ENCODE data around the gene CAMKK2. TPM values are rescaled to one million over a fixed set of nuclear protein-coding genes. Genes with fewer than 3 reads are reported as not detected.

The CAMKK2 gene
- total and polyA plus RNA-seq, 2 donors (not counting 1 experiment from before 2014, with no cell fraction given), result 19.3 to 26.4 TPM

DNA sequence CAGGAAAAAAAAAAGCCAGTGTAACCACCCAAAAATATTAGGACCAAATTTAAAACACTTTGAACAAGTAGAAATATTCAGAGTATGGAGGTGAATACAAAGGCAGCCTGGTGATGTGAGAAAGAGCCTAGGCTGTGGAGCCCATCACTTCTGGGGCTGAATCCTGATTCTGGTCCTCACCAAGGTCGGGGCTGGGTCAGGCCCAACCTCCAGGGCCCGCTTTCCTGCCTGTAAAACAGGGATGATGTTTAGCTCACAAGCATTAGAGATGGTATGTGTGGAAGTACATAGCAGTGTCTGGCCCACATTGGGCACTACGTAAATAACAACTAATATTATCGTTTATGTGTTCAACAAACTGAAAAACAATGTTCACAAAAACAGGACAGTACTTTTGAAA lies 7.8 kb upstream of the CAMKK2 start:
- Histone ChIP-seq H3K4me2 (ENCODE audit: extremely low read depth, insufficient read depth, low read length) (no peak overlapping the region), H3K36me3 (ENCODE audit: control insufficient read depth, insufficient read depth, low read length) (no peaks in the 10 kb centered on the region), H3K79me2 (ENCODE audit: control insufficient read depth, insufficient read depth, low read length) (no peaks in the 10 kb centered on the region), H3K27ac (ENCODE audit: insufficient read depth, low read length) (no peak overlapping the region), H3K4me1 (ENCODE audit: control insufficient read depth, extremely low read depth, insufficient read depth, low read length) (no peaks in the 10 kb centered on the region), H4K20me1 (ENCODE audit: control insufficient read depth, extremely low read depth, insufficient read depth, low read length) (no peaks in the 10 kb centered on the region), H3K27me3 (ENCODE audit: control insufficient read depth, insufficient read depth, low read length) (no peaks in the 10 kb centered on the region), H3K4me3 (replicated peaks in 1 of 4; ENCODE audit: control extremely low read depth in 1 of 4, insufficient read depth in 1 of 4, low read depth in 3 of 4, low read length in 4 of 4) (no peak overlapping the region), H3K9me3 (ENCODE audit: control insufficient read depth, insufficient read depth, low read depth, low read length) (no peaks in the 10 kb centered on the region), H3K9ac (ENCODE audit: insufficient read depth, low read length) (no peak overlapping the region), H2AFZ (ENCODE audit: low read length) (no peak overlapping the region)
- no peak for DNase-seq (ENCODE audit: low read depth in 2 of 2)
- TF ChIP-seq, protein P1, sequence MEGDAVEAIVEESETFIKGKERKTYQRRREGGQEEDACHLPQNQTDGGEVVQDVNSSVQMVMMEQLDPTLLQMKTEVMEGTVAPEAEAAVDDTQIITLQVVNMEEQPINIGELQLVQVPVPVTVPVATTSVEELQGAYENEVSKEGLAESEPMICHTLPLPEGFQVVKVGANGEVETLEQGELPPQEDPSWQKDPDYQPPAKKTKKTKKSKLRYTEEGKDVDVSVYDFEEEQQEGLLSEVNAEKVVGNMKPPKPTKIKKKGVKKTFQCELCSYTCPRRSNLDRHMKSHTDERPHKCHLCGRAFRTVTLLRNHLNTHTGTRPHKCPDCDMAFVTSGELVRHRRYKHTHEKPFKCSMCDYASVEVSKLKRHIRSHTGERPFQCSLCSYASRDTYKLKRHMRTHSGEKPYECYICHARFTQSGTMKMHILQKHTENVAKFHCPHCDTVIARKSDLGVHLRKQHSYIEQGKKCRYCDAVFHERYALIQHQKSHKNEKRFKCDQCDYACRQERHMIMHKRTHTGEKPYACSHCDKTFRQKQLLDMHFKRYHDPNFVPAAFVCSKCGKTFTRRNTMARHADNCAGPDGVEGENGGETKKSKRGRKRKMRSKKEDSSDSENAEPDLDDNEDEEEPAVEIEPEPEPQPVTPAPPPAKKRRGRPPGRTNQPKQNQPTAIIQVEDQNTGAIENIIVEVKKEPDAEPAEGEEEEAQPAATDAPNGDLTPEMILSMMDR (conservative IDR thresholded peaks at IDR 0.05 in 1 of 2, IDR thresholded peaks at IDR 0.05 in 1 of 2; ENCODE audit: low read depth in 1 of 2, low read length in 2 of 2), result no peak
- no peak for TF ChIP-seq EZH2 (IDR thresholded peaks at IDR 0.05; ENCODE audit: low read length, missing control alignments)

DNA sequence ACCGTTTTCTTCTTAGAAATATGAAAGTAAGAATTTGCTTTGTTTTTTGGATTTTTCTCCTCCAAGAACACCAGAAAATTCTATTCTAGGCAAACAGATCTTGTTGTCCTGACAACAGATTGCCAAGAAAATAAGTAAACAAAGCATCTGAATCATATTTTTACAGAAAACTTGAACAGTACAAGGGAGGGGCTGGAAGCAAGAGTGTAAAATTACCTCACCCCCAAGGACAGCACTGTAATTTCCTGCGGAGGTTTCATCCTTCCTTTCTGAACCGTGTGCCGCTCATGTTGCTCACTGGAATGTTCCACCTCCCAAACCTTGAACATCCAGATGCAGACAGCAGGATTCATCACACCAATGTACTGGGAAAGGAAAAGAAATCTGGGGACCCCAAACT lies 5.4 kb upstream of the CAMKK2 start:
- no peaks in the 10 kb centered on the region for H3K27me3 ChIP-seq (ENCODE audit: control insufficient read depth, insufficient read depth, low read length)
- H3K27ac ChIP-seq (ENCODE audit: insufficient read depth, low read length), result no peak overlapping the region
- H3K9ac ChIP-seq (ENCODE audit: insufficient read depth, low read length), result no peak overlapping the region
- H3K4me1 ChIP-seq (ENCODE audit: control insufficient read depth, extremely low read depth, insufficient read depth, low read length), result peaks cover 2% of the 10 kb centered on the region
- H3K9me3 ChIP-seq (ENCODE audit: control insufficient read depth, insufficient read depth, low read depth, low read length), result no peaks in the 10 kb centered on the region
- H2AFZ ChIP-seq (ENCODE audit: low read length), result no peak overlapping the region
- no peak overlapping the region for H3K4me2 ChIP-seq (ENCODE audit: extremely low read depth, insufficient read depth, low read length)
- no peaks in the 10 kb centered on the region for H3K36me3 ChIP-seq (ENCODE audit: control insufficient read depth, insufficient read depth, low read length)
- no peak for DNase-seq (ENCODE audit: low read depth in 2 of 2)
- H4K20me1 ChIP-seq (ENCODE audit: control insufficient read depth, extremely low read depth, insufficient read depth, low read length), result no peaks in the 10 kb centered on the region
- no peaks in the 10 kb centered on the region for H3K79me2 ChIP-seq (ENCODE audit: control insufficient read depth, insufficient read depth, low read length)
- no peak overlapping the region for H3K4me3 ChIP-seq (replicated peaks in 1 of 4; ENCODE audit: control extremely low read depth in 1 of 4, insufficient read depth in 1 of 4, low read depth in 3 of 4, low read length in 4 of 4)
- TF ChIP-seq EZH2 (IDR thresholded peaks at IDR 0.05; ENCODE audit: low read length, missing control alignments), result no peak
- TF ChIP-seq, protein P1 (conservative IDR thresholded peaks at IDR 0.05 in 1 of 2, IDR thresholded peaks at IDR 0.05 in 1 of 2; ENCODE audit: low read depth in 1 of 2, low read length in 2 of 2), result no peak

DNA sequence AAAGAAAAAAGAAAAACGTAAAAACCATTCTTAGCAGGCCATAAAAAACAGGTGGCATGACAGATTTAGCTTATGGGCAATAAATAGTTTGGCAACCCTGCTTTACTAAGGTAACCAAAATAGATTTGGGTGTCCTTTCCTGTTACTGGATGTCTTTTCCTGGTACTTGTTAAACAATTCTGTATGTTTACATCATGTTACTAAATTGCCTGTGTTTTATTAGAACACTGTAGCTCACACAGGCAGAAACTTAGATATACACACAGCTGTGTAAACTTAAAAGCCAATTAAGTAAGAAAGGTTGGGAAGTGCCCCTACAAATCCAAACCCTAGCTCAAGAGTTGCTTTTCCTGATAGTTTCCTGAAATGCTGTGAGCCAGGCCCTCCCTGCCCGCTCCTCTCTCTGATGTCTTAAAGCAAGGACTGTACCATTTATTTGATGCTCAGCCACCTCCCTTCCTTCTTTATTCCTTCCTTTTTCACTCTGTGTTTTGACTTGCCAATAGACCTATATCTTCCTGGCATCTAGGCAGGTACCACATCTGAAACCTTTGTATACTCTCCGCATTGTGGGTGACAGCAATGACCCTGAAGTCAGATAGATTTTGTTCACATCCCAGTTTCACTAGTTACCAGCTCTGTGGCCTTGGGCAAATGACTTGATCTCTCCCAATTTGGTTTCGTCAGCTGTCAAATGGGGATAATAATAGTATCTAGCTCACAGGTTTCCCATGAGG lies 3.7 kb upstream of the CAMKK2 start:
- Histone ChIP-seq H3K27ac (ENCODE audit: insufficient read depth, low read length) (no peak overlapping the region), H3K27me3 (ENCODE audit: control insufficient read depth, insufficient read depth, low read length) (no peaks in the 10 kb centered on the region), H3K4me3 (replicated peaks in 1 of 4; ENCODE audit: control extremely low read depth in 1 of 4, insufficient read depth in 1 of 4, low read depth in 3 of 4, low read length in 4 of 4) (no peak overlapping the region), H3K9ac (ENCODE audit: insufficient read depth, low read length) (no peak overlapping the region), H3K9me3 (ENCODE audit: control insufficient read depth, insufficient read depth, low read depth, low read length) (no peaks in the 10 kb centered on the region), H3K4me1 (ENCODE audit: control insufficient read depth, extremely low read depth, insufficient read depth, low read length) (peaks cover 3% of the 10 kb centered on the region), H3K79me2 (ENCODE audit: control insufficient read depth, insufficient read depth, low read length) (peaks cover 7% of the 10 kb centered on the region), H3K4me2 (ENCODE audit: extremely low read depth, insufficient read depth, low read length) (no peak overlapping the region), H2AFZ (ENCODE audit: low read length) (no peak overlapping the region), H4K20me1 (ENCODE audit: control insufficient read depth, extremely low read depth, insufficient read depth, low read length) (no peaks in the 10 kb centered on the region), H3K36me3 (ENCODE audit: control insufficient read depth, insufficient read depth, low read length) (no peaks in the 10 kb centered on the region)
- TF ChIP-seq, protein P1 (conservative IDR thresholded peaks at IDR 0.05 in 1 of 2, IDR thresholded peaks at IDR 0.05 in 1 of 2; ENCODE audit: low read depth in 1 of 2, low read length in 2 of 2), result no peak
- TF ChIP-seq EZH2 (IDR thresholded peaks at IDR 0.05; ENCODE audit: low read length, missing control alignments), result no peak
- no peak for DNase-seq (ENCODE audit: low read depth in 2 of 2)

Measured in fibroblast of lung (primary cell).